GM18873 (cell line): ENCODE measurements around the gene KLHL14.
"Not testable (repeated sequence)": the region's sequence is repeated elsewhere in the genome, so short reads cannot be mapped to it uniquely, and the experiment has no call there.

Source experiments
- ATAC-seq: cut with Tn5 transposase; IDR thresholded peaks from one replicate; pipeline ENCODE4 v1.9.1; 2021; ENCODE audit warnings: mild to moderate bottlenecking, moderate library complexity, moderate number of reproducible peaks; ENCODE audit not compliant: unreplicated experiment, low FRiP score

KLHL14 gene

DNA sequence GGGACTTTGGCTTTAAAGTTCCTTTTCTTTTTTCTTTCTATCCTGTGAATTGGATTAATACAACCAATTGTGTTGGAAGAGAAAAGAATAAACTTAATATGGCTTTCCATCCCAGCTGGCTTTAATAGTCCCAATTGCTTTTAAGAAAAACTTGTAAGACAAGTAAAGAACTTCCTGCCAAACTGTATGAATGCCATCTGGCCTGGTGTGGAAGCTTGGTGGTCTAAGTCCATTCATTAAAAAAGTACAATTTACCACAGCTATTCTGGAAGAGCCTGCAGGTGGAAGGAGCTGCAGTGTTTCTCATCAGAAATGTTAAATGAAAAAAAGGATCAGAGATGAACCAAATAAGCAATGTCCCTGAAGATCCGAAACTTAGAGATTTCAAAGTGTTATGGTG, 103.9 kb downstream of the KLHL14 start:
- ATAC-seq: no peak

DNA sequence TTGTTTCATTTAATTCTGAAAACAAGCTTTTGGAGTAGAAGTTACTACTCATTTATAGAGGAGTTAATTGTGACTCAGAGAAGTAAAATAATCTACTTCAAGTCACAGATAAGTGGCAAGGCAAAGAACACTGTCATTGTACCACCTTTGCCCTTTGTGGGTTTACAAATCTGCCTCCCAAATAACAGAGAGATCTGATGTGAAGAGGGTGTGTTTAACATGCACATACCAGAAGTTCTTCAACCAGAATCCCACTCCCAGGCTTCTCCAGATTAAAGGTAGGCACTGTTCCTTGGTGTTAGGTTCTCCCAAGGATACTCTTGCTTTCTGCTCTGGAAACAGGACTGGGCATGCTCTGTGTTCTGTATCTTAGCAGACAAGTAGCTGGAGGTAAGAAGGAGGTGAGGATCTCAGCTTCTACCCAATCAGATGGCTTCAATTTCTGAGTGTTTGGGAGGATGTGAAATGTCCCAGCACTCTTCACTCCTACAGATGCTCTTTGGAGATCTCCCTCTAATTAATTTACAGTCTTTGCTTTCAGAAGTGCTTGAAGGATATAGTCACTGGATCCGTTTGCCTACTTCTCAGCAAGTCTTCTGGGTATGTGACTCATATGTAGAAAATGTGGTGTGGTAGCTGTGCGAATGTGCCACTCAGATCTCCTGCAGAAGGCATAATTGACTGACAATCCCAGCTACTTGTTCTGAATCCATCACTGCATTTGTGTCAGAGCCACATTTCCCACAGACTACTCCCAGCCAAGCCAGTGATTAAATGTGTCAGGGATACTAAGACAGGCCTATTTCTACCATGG, 111.1 kb downstream of the KLHL14 start:
- no peak for ATAC-seq

DNA sequence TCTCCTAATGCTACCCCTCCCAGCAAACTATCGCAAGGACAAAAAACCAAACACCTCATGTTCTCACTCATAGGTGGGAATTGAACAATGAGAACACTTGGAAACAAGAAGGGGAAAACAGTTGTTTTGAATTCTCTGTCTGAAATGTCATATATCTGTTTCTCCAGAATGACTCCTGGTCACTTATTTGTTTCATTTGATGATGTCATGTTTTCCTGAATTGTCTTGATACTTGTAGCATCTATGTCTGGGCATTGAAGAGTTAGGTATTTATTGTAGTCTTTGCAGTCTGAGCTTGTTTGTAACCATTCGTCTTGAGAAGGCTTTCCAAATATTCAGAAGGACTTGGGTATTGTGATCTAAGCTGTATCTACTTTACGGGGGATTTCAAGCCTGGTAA, 118.3 kb downstream of the KLHL14 start:
- ATAC-seq: not testable (repeated sequence)

GRCh38 chr18:32637659-32638058, 135.2 kb downstream of the KLHL14 start:
- not testable (repeated sequence) for ATAC-seq

DNA sequence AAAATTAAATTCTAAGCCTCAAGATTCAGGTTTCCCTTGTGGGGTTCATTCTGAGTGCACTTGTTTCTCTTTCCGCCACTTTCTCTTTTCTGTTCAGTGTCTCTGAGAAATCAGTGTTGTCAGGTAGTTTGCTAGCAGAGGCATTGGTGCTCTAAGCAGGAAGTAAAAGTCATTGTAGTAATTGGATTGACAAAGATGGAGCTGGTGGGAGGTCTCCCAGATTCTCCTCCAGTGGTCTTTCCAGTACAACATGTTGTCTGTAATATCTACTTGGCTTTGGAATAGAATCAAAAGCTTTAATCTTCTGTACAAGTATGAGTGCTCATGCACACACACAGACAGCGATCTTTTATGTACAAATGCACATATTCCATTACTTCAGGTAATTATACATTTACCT, 135.6 kb downstream of the KLHL14 start:
- ATAC-seq: no peak

DNA sequence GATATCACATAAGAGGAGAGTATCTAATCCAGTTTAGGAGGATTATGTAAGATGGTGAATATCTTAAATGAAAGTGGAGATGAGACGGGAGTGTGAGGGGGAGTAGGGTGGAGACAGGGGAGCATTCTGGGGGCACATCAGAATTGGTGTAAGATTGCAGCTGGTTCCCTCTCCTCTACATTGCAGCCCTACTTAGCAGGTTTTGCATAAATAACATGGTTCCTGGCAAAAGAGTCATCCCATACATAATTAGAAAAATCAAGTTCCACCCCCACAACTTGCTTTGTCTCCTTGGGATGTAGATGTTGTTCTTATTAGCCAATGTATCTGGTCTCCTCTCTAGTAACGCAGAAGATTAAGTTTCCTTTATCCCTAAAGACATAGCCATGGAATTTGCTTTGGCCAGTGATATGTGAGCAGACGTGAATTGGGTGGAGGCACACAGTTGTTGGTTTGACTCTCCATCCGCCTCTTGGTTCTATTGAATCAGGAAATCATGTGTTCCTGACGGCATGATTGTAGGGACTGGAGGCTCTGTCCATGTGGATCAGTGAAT, 137.9 kb downstream of the KLHL14 start:
- ATAC-seq: no peak

DNA sequence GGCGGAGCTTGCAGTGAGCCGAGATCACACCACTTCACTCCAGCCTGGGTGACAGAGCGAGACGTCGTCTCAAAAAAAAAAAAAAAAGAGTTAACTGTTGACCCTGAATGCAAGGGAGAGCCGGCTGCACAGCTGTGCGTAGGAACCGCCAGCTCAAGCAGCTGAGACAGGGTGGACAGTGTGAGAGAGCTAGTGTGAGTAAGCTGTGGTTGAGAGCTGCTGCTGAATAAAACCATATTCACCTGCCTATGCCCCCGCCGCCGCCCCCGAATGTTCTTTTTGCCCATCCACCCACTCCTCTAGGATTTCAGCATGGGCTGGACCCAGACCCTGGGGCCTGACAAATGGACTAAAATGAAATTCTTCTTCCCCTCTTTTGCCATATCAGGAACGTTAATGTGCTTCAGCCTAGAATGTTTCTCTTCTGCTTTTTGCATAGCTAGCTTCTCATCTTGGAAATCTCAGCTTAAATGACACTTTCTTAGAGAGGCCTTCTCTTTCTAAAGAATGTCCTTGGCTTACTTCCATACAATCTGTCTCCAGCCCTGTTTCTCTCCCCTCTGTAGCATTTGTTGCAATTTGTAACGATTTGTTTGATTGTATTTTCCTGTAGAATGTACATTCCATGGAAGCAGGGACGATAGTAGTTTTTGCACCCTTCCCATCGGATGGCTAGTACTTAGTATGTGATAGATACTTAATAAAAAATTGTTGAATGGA, 142.7 kb downstream of the KLHL14 start:
- no peak for ATAC-seq

GRCh38 chr18:32629292-32629691, 143.5 kb downstream of the KLHL14 start:
- no peak for ATAC-seq

GRCh38 chr18:32624182-32624723, 148.6 kb downstream of the KLHL14 start:
- ATAC-seq: no peak

DNA sequence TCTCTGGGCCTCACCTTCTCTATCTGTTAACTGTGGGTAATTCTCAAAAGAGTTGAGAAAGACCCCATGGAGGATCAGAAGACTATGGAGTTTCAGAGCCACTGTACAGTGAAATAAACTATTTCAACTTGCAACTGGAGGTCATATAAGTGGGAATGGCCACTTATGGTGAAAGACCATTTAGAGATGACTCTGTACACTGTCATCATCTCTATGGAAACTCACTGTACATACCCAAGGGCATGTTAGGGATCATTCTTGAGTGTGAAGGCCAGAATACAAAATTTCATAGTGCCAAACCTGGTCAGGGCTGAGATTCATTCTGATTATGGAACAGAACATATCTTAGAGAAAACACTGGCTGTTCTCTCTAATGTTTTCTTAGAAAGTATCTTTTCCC, 149.3 kb downstream of the KLHL14 start:
- no peak for ATAC-seq
